Spleen (tissue), 11 donors: ENCODE measurements around the gene PPM1M. TPM values are rescaled to one million over a fixed set of nuclear protein-coding genes. Genes with fewer than 3 reads are reported as not detected.
A peak's percentile ranks its signal among the peaks of the same experiment; 100 is the strongest.

Experiments
- DNase-seq: peaks from one replicate; pipeline ENCODE4 v3.0.0-alpha.2; 2020
- H3K27ac ChIP-seq, 8 donors: fragments of 200-600 bp; sonication (generic) in 7 of 8; 1 replicate in 4 of 8; 2 replicates in 4 of 8; pipeline versions ENCODE4 v1.5.0 to v1.8.0; 2016 to 2021; ENCODE audit warnings: inconsistent platforms in 4 of 8, mild to moderate bottlenecking in 4 of 8, moderate library complexity in 1 of 8
- H3K27me3 ChIP-seq, 7 donors: fragments of 200-600 bp; sonication (generic) in 6 of 7; replicated peaks in 1 of 7; 1 replicate in 4 of 7; 2 replicates in 3 of 7; pipeline versions ENCODE4 v1.5.0 to v1.8.0; 2016 to 2021; ENCODE audit warnings: inconsistent platforms in 3 of 7, mild to moderate bottlenecking in 1 of 7
- H3K36me3 ChIP-seq, 6 donors: fragments of 200-600 bp; sonication (generic) in 5 of 6; 1 replicate in 4 of 6; 2 replicates in 2 of 6; pipeline versions ENCODE4 v1.5.0 to v1.8.0; 2016 to 2021; ENCODE audit warnings: inconsistent platforms in 2 of 6
- H3K4me1 ChIP-seq, 6 donors: fragments of 200-600 bp; sonication (generic) in 5 of 6; 1 replicate in 3 of 6; 2 replicates in 3 of 6; pipeline versions ENCODE4 v1.5.0 to v1.8.0; 2016 to 2021; ENCODE audit warnings: inconsistent platforms in 3 of 6
- H3K4me3 ChIP-seq, 8 donors: fragments of 200-600 bp; sonication (generic) in 7 of 8; 1 replicate in 4 of 8; 2 replicates in 4 of 8; pipeline versions ENCODE4 v1.5.0 to v1.8.0; 2016 to 2021; ENCODE audit warnings: inconsistent platforms in 4 of 8, mild to moderate bottlenecking in 4 of 8, moderate library complexity in 2 of 8
- H3K9me3 ChIP-seq, 8 donors: fragments of 200-600 bp; sonication (generic) in 7 of 8; 1 replicate in 4 of 8; 2 replicates in 4 of 8; pipeline versions ENCODE4 v1.5.0 to v1.8.0; 2016 to 2021; ENCODE audit warnings: inconsistent platforms in 4 of 8
- POLR2A ChIP-seq, 3 donors: fragments of 450-650 bp; IDR thresholded peaks; one replicate each; pipeline ENCODE4 v1.5.1; 2017; ENCODE audit warnings: antibody characterized with exemption in 3 of 3, mild to moderate bottlenecking in 1 of 3
- POLR2AphosphoS5 ChIP-seq, 3 donors: sonication (generic); formaldehyde crosslinking; IDR thresholded peaks; one replicate each; pipeline ENCODE4 v1.5.1; 2017; ENCODE audit warnings: antibody characterized with exemption in 3 of 3
- WGBS, 5 donors: extraction: QIAGEN DNeasy Blood & Tissue Kit in 3 of 5; methylation state at CpG; one replicate each; pipeline versions ENCODE4 v1.1.5 to v1.1.7; 2013 to 2018; 5-methylcytosine and 5-hydroxymethylcytosine counted together
- intact Hi-C: fragments of 100-400 bp; cut with DNase I; formaldehyde crosslinking; loops from one replicate; pipeline ENCODE4 v1.15.0; 2023; ENCODE audit warnings: low total_unique reads
- polyA plus RNA-seq, 3 donors: library from polyadenylated mRNA; stranded (reverse); fragments of 200-250 nt; gene quantifications; one replicate each; pipeline ENCODE4 v1.2.1, GENCODE V29; 2013
- total RNA-seq, 7 donors: library from RNA; depleted of rRNA in 3 of 7; stranded (reverse); fragments of >200 nt in 3 of 7; fragmentation: NEBNext Ultra II Directional in 4 of 7; extraction: Animal tissue kit (Norgen Biotek cat#: 25700) in 4 of 7; gene quantifications; one replicate each; pipeline versions ENCODE4 v1.1.0 to v1.2.1, GENCODE V29; 2016 to 2021
- TF ChIP-seq, protein P1 (sequence below), 11 experiments: fragments of 200-600 bp in 7 of 11; fragments of 450-650 bp in 4 of 11; sonication (generic) in 4 of 11; IDR thresholded peaks in 8 of 11; conservative IDR thresholded peaks in 3 of 11; 1 replicate in 7 of 11; 2 replicates in 4 of 11; pipeline versions ENCODE4 v1.4.0 to v1.8.0; 2016 to 2021; ENCODE audit warnings: antibody characterized with exemption in 11 of 11, inconsistent platforms in 4 of 11, mild to moderate bottlenecking in 1 of 11
- donor health status: healthy with polysubstance abuse.
- donor health status: DM: no; HTN: no; CAD: no; lungs with moderate emphysema.
- donor health status: DM: no; HTN: no; CAD: no.
- donor health status: Bipolar disorder and iron deficiency.
- donor health status: healthy.
- donor health status: DM: no; HTN: no; CAD: no.
- donor health status: DM: yes; HTN: yes; CAD: no.

Gene PPM1M
- total and polyA plus RNA-seq, 10 donors, result 26.3 to 77.8 (median 49.7) TPM

DNA sequence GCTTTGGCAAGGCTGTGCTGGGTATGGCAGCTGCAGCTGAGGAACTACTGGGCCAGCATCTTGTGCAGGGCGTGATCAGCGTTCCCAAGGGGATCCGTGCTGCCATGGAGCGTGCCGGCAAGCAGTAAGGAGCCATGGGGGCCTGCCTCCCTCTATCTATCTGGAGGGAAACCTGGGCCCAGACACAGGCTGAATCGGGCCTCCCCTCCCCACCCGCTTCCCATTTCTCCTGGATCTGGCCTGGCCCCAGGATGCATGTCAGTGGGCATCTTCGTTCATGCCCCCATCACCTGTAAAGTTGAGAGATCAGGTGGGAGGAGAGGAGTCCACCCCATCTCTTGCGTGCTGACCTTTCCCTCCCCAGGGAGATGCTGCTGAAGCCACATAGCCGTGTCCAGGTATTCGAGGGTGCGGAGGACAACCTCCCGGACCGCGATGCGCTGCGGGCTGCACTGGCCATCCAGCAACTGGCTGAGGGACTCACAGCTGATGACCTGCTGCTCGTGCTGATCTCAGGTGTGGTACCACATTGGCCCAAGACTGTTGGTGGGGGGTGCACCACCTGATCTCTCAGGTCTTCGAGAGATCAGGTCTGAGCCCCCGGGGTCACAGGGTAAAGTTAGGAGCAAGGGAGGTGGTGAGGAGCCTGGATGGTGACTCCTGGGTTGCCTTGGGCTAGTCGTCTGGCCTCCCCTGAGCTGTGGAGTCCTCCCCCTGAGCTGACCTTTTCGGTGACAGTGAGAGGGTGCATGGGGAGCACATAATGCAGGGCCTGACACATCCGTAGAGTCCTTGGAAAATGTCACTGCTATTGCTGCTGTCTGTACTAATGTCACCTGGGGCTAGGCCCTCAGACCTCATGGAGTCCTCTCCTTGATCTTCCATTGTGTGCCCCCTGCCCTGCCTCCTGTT lies 45.3 kb downstream of the PPM1M start:
- no peak overlapping the region for H3K4me3 ChIP-seq
- no peaks in the 10 kb centered on the region for H3K27me3 ChIP-seq
- TF ChIP-seq POLR2AphosphoS5 (IDR thresholded peaks at IDR 0.05) (no peak), POLR2A (IDR thresholded peaks at IDR 0.05) (no peak)
- TF ChIP-seq, protein P1, sequence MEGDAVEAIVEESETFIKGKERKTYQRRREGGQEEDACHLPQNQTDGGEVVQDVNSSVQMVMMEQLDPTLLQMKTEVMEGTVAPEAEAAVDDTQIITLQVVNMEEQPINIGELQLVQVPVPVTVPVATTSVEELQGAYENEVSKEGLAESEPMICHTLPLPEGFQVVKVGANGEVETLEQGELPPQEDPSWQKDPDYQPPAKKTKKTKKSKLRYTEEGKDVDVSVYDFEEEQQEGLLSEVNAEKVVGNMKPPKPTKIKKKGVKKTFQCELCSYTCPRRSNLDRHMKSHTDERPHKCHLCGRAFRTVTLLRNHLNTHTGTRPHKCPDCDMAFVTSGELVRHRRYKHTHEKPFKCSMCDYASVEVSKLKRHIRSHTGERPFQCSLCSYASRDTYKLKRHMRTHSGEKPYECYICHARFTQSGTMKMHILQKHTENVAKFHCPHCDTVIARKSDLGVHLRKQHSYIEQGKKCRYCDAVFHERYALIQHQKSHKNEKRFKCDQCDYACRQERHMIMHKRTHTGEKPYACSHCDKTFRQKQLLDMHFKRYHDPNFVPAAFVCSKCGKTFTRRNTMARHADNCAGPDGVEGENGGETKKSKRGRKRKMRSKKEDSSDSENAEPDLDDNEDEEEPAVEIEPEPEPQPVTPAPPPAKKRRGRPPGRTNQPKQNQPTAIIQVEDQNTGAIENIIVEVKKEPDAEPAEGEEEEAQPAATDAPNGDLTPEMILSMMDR (IDR thresholded peaks at IDR 0.05 in 8 of 11, conservative IDR thresholded peaks at IDR 0.05 in 3 of 11), result no peak
- H3K36me3 ChIP-seq, result peaks cover 0 to 59% (median 44%) of the 10 kb centered on the region in 6 donors
- H3K9me3 ChIP-seq, result no peaks in the 10 kb centered on the region
- H3K4me1 ChIP-seq, result peaks cover 9 to 53% (median 26%) of the 10 kb centered on the region in 6 donors
- DNase-seq, result peak; percentile 75
- intact Hi-C loops, result loop anchor here (5.0 kb wide), 1 partner anchor 46 kb away; no protein-coding TSS in a partner anchor
- H3K27ac ChIP-seq, result no peak overlapping the region
- WGBS, 5 donors, result 91 to 95% (median 92%) methylated on average over 17 to 23 of the region's 23 CpGs

DNA sequence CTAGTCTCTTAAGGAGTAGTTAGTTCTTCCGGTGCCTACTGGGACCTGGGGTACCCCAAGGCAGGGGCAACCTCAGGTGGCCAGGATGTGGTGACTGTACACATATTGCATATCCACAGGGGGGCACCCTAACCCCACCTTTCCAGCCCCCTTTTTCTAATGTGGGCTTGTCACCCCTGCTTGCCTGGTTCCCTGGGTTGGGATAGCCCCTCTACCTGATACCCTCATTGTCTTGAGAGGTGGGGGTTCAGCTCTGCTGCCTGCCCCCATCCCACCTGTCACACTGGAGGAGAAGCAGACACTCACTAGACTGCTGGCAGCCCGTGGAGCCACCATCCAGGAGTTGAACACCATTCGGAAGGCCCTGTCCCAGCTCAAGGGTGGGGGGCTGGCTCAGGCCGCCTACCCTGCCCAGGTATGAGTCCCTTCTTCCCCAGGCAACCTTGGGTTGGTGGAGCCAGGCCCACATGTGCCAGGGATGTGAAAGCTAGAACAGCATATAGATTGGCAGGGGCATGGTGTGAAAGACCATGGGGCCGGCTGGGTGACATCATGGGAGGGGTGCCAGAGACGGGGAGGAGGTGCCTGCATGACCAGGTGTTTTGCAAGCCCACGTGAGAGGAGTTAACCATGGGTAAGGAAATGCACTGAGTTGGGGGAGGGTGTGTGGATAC lies 46.1 kb downstream of the PPM1M start:
- DNase-seq, result peak; percentile 79
- intact Hi-C loops, result loop anchor here (5.0 kb wide), 1 partner anchor 46 kb away; no protein-coding TSS in a partner anchor

DNA sequence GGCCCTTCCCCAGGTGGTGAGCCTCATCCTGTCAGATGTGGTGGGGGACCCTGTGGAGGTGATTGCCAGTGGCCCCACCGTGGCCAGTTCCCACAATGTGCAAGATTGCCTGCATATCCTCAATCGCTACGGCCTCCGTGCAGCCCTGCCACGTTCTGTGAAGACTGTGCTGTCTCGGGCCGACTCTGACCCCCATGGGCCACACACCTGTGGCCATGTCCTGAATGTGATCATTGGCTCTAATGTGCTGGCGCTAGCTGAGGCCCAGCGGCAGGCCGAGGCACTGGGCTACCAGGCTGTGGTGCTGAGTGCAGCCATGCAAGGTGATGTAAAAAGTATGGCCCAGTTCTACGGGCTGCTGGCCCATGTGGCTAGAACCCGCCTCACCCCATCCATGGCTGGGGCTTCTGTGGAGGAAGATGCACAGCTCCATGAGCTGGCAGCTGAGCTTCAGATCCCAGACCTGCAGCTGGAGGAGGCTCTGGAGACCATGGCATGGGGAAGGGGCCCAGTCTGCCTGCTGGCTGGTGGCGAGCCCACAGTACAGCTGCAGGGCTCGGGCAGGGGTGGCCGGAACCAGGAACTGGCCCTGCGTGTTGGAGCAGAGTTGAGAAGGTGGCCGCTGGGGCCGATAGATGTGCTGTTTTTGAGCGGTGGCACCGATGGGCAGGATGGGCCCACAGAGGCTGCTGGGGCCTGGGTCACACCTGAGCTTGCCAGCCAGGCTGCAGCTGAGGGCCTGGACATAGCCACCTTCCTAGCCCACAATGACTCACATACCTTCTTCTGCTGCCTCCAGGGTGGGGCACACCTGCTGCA lies 46.9 kb downstream of the PPM1M start:
- Histone ChIP-seq H3K4me1 (peaks cover 0 to 47% (median 18%) of the 10 kb centered on the region in 6 donors), H3K36me3 (peaks cover 0 to 75% (median 45%) of the 10 kb centered on the region in 6 donors), H3K27me3 (no peaks in the 10 kb centered on the region), H3K27ac (no peak overlapping the region), H3K4me3 (no peak overlapping the region), H3K9me3 (no peaks in the 10 kb centered on the region)
- intact Hi-C loops, result loop anchor here (5.0 kb wide), 1 partner anchor 45 kb away; no protein-coding TSS in a partner anchor
- peak; percentile 74 for DNase-seq
- TF ChIP-seq, protein P1 (IDR thresholded peaks at IDR 0.05 in 8 of 11, conservative IDR thresholded peaks at IDR 0.05 in 3 of 11), result no peak
- no peak for TF ChIP-seq POLR2A (IDR thresholded peaks at IDR 0.05)
- TF ChIP-seq POLR2AphosphoS5 (IDR thresholded peaks at IDR 0.05), result no peak
- 94 to 98% (median 95%) methylated on average over 10 to 20 of the region's 20 CpGs for WGBS, 5 donors

More for the DNA sequence above, 46.1 kb downstream of the PPM1M start:
- Histone ChIP-seq H3K4me1 (peaks cover 5 to 47% (median 21%) of the 10 kb centered on the region in 6 donors), H3K4me3 (no peak overlapping the region), H3K27me3 (no peaks in the 10 kb centered on the region), H3K27ac (no peak overlapping the region), H3K36me3 (peaks cover 0 to 67% (median 45%) of the 10 kb centered on the region in 6 donors), H3K9me3 (no peaks in the 10 kb centered on the region)
- 62 to 85% (median 74%) methylated on average over 5 to 7 of the region's 7 CpGs for WGBS, 5 donors
- TF ChIP-seq, protein P1 (IDR thresholded peaks at IDR 0.05 in 8 of 11, conservative IDR thresholded peaks at IDR 0.05 in 3 of 11), result peak in 9 of 11 experiments; percentile 37 to 64 (median 53)
- TF ChIP-seq POLR2A (IDR thresholded peaks at IDR 0.05) (no peak), POLR2AphosphoS5 (IDR thresholded peaks at IDR 0.05) (no peak)
